ENCODE data around the gene ADARB2.
"Not testable (repeated sequence)": the region's sequence is repeated elsewhere in the genome, so short reads cannot be mapped to it uniquely, and the experiment has no call there.

Gene ADARB2

GRCh38 chr10:1414893-1415292 lies 322.4 kb downstream of the ADARB2 start:
- DNase-seq, result peak; percentile 6

GRCh38 chr10:1414346-1414745 lies 323.0 kb downstream of the ADARB2 start:
- not testable (repeated sequence) for DNase-seq

- peak; percentile 34 for DNase-seq
These were observed 323.5 kb downstream of the ADARB2 start for GRCh38 chr10:1413823-1414222.

- DNase-seq, result peak; percentile 22
These were observed 324.1 kb downstream of the ADARB2 start for GRCh38 chr10:1413256-1413655.

GRCh38 chr10:1412531-1413189 lies 324.7 kb downstream of the ADARB2 start:
- peak; percentile 18 for DNase-seq

GRCh38 chr10:1411956-1412355 lies 325.4 kb downstream of the ADARB2 start:
- DNase-seq, result peak; percentile 71

- DNase-seq, result peak; percentile 42
These were observed 325.9 kb downstream of the ADARB2 start for GRCh38 chr10:1411451-1411850.

- DNase-seq, result peak; percentile 34
These were observed 326.6 kb downstream of the ADARB2 start for GRCh38 chr10:1410469-1411395.

- peak; percentile 30 for DNase-seq
These were observed 327.3 kb downstream of the ADARB2 start for GRCh38 chr10:1410032-1410431.

GRCh38 chr10:1409392-1409791 lies 327.9 kb downstream of the ADARB2 start:
- DNase-seq, result peak; percentile 31

GRCh38 chr10:1408651-1409367 lies 328.5 kb downstream of the ADARB2 start:
- peak; percentile 51 for DNase-seq

- DNase-seq, result peak; percentile 47
These were observed 330.1 kb downstream of the ADARB2 start for GRCh38 chr10:1406967-1407945.

- peak; percentile 32 for DNase-seq
These were observed 331.0 kb downstream of the ADARB2 start for GRCh38 chr10:1406132-1406966.

GRCh38 chr10:1404323-1405260 lies 332.7 kb downstream of the ADARB2 start:
- peak; percentile 38 for DNase-seq

GRCh38 chr10:1403508-1404322 lies 333.6 kb downstream of the ADARB2 start:
- DNase-seq, result peak; percentile 54

- no peak for DNase-seq
These were observed 334.4 kb downstream of the ADARB2 start for GRCh38 chr10:1402816-1403507.

GRCh38 chr10:1402016-1402770 lies 335.1 kb downstream of the ADARB2 start:
- DNase-seq, result peak; percentile 63

Data from islet precursor cell (in vitro differentiated cells).